ENCODE results near the gene TMEM43. TPM values are rescaled to one million over a fixed set of nuclear protein-coding genes. Genes with fewer than 3 reads are reported as not detected.
A peak's percentile ranks its signal among the peaks of the same experiment; 100 is the strongest.

Gene TMEM43
- total and polyA plus RNA-seq, 2 of the 13 experiments (the other 11 are each of a cell fraction or from before 2014, with no cell fraction given), result 48.9 to 50.5 TPM

DNA sequence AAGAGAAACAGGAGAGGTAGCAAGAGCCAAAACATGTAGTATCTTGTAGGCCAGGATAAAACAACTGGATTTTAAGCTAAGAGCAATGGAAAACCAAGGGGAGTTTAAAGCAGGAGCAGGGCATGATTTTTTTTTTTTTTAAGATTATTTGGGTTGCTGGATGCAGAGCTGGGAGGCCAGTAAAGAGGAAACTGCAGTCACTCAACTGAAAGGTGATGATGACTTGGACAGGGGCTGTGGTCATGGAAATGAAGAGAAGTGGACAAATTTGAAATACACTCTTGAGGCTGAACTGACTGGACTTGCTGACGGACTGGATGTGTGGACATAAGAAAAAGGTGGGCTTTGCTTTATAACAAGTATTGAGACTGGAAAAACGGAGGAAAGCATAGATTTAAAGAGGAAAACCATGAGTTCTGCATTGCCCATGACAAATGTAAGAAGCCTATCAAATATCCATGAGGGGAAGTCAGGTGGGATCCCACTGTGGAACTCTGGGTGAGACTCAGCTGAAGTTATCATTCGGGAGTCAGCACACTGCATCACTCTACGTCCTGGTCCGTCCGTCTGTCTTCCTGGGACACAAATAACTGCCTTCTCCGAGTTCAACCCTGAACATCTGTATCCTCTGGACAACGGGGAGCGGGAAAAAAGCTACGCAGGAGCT is 52.9 kb downstream of the TMEM43 start (continued):
- TF ChIP-seq CREM (IDR thresholded peaks at IDR 0.05) (no peak), CREM (CRISPR knock-in tag; IDR thresholded peaks at IDR 0.05) (no peak), GZF1 (CRISPR knock-in tag; IDR thresholded peaks at IDR 0.05) (peak; percentile 50; the same call in 1 of the 2 replicates), TAF15 (IDR thresholded peaks at IDR 0.05; ENCODE audit: low read depth, low read length, poor library complexity, severe bottlenecking) (no peak), ZNF224 (CRISPR knock-in tag; IDR thresholded peaks at IDR 0.05) (peak; percentile 51; the same call in 1 of the 2 replicates), BORCS8-MEF2B (CRISPR knock-in tag; IDR thresholded peaks at IDR 0.05) (no peak), NFE2 (CRISPR knock-in tag; IDR thresholded peaks at IDR 0.05) (no peak), SMYD3 (CRISPR knock-in tag; IDR thresholded peaks at IDR 0.05) (0 out of 2 replicates have a peak, but pooled peaks have one; percentile 11), ZSCAN20 (CRISPR knock-in tag; IDR thresholded peaks at IDR 0.05; ENCODE audit: borderline replicate concordance) (no peak), XBP1 (CRISPR knock-in tag; IDR thresholded peaks at IDR 0.05) (no peak)
- TF ChIP-seq, protein P1, sequence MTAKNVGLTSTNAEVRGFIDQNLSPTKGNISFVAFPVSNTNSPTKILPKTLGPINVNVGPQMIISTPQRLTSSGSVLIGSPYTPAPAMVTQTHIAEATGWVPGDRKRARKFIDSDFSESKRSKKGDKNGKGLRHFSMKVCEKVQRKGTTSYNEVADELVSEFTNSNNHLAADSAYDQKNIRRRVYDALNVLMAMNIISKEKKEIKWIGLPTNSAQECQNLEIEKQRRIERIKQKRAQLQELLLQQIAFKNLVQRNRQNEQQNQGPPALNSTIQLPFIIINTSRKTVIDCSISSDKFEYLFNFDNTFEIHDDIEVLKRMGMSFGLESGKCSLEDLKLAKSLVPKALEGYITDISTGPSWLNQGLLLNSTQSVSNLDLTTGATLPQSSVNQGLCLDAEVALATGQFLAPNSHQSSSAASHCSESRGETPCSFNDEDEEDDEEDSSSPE (CRISPR knock-in tag; IDR thresholded peaks at IDR 0.05), result no peak
- TF ChIP-seq, protein P2, sequence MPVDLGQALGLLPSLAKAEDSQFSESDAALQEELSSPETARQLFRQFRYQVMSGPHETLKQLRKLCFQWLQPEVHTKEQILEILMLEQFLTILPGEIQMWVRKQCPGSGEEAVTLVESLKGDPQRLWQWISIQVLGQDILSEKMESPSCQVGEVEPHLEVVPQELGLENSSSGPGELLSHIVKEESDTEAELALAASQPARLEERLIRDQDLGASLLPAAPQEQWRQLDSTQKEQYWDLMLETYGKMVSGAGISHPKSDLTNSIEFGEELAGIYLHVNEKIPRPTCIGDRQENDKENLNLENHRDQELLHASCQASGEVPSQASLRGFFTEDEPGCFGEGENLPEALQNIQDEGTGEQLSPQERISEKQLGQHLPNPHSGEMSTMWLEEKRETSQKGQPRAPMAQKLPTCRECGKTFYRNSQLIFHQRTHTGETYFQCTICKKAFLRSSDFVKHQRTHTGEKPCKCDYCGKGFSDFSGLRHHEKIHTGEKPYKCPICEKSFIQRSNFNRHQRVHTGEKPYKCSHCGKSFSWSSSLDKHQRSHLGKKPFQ (CRISPR knock-in tag; IDR thresholded peaks at IDR 0.05; ENCODE audit: insufficient replicate concordance), result peak; percentile 64
- TF ChIP-seq, protein P3, sequence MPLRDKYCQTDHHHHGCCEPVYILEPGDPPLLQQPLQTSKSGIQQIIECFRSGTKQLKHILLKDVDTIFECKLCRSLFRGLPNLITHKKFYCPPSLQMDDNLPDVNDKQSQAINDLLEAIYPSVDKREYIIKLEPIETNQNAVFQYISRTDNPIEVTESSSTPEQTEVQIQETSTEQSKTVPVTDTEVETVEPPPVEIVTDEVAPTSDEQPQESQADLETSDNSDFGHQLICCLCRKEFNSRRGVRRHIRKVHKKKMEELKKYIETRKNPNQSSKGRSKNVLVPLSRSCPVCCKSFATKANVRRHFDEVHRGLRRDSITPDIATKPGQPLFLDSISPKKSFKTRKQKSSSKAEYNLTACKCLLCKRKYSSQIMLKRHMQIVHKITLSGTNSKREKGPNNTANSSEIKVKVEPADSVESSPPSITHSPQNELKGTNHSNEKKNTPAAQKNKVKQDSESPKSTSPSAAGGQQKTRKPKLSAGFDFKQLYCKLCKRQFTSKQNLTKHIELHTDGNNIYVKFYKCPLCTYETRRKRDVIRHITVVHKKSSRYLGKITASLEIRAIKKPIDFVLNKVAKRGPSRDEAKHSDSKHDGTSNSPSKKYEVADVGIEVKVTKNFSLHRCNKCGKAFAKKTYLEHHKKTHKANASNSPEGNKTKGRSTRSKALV (CRISPR knock-in tag; IDR thresholded peaks at IDR 0.05), result no peak
